ENCODE data around the gene HSPA1A. TPM values are rescaled to one million over a fixed set of nuclear protein-coding genes. Genes with fewer than 3 reads are reported as not detected.
"Not testable (repeated sequence)": the region's sequence is repeated elsewhere in the genome, so short reads cannot be mapped to it uniquely, and the experiment has no call there.

Gene HSPA1A
- polyA plus RNA-seq, 1 donor, result 72.3 TPM

DNA sequence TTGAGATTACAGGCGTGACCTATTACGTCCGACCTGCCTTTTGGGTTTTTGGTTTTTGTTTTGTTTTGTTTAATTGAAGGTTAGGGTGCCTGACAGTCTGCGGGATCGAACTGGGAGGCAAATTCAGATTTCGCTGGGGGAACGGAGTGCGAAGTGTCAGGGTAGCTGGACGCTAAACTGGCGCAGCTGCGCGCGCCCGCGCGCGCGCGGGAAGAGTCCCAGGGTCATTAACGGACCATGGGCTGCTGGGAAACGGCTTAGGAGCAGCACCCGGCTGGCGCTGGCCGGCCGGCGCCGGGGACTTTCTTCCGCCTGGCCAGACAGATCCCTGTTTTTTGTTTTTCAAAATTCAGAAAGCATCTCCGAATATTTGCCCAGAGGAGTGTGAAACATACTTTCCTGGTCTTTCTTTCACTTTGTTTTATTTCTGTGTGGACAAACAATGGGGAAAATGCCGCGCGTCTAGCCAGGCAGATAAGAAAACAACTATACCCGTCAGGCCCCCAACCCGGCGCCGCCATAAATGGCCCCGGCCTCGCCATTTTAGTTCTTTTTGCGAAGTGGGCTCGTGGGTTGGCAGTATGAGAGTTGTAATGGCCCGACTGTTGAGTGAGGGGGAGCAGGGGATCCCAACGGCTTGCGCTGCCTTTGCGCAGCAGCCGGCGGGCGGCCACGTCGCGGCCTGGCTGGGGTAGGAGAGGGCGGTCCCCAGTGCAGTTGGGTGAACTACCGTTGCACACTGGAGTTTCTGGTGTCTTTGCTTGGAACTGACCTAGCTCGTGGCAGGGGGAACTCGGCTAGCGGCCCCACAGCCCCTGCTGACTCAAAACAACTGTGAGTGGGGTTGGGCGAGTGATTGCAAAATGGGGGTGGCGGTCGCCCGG, 19.3 kb downstream of the HSPA1A start:
- peak; percentile 91 for DNase-seq

DNA sequence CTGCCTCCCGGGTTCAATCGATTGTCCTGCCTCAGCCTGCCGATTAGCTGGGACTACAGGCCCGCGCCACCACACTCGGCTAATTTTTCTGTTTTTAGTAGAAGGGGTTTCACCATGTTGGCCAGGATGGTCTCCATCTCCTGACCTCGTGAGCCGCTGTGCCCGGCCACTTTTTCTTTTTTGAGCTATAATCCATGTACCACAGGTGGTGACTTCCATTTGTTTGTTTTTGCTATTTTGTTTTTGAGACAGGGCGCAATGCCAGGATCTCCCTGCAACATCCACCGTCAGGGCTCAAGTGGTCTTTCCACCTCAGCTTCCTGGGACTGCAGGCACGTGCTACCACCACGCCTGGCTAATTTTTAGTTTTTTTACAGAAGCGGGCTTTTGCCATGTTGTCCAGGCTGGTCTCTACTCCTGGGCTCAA, 20.7 kb downstream of the HSPA1A start:
- DNase-seq, result no peak

DNA sequence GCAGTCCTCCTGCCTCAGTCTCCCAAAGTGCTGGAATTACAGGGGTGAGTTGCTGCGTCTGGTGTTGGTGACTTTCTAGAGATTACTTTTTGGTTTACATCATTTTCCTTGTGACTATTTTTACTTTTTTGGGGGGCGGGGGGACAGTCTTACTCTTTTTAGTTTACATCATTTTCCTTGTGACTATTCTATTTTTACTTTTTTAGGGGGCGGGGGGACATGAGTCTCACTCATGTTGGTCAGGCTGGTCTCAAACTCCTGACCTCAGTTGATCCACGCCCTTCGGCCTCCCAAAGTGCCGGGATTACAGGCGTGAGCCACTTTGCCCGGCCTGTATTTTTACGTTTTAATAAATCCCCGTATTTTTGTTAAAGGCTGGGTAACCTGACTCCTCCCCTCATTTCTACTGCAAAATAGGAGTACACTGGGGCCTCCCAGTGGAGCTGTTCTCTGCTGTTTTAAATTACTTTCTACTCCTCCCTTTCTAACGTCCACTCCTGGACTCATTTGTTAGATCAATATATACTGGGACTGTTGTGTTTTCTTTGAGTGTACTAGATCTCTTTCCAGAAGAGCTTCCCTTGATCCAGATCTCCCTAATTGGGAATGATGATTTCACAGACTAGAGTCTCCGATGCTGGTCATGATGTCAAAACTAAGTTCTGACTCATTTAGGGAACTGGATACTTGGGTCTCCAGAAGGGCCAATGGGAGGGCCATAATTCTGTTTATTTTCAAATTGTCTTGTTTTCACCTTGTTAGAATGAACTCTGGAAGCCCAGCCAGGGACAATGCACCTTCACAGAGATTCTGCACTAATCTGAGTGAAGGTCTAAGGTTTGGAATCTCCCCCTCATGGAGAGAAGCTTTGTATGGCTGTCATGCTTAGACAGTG, 21.4 kb downstream of the HSPA1A start:
- DNase-seq, result no peak

DNA sequence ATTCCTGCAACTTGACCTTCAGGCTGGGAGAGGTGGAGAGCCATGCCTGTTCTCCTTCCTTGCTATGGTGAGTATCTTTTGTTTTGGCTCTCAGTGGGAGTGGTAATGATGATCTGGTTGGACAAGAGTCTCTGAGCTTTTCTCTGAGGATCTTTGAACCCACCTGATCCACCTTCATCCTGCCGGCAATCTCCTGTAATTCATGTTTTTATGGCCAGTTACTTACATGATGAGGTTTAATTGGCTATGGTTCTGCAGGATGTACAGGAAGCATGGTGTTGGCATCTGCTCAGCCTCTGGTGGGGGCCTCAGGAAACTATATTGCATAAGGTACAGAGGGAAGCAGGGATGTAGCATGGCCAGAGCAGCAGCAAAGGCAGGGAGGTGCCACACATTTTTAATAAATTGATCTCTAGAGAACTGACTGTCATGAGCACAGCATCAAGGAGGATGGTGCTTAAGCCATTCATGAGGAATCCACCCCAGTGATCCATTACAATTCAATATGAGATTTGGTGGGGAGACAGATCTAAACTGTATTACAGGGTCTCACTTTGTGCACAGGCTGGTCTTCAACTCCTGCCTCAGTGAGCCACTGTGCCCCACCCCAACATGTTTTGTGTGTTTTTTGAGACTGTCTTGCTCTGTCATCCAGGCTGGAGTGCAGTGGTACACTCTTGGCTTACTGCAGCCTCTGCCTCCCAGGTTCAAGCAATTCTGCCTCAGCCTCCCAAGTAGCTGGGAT, 22.2 kb downstream of the HSPA1A start:
- DNase-seq, result no peak

DNA sequence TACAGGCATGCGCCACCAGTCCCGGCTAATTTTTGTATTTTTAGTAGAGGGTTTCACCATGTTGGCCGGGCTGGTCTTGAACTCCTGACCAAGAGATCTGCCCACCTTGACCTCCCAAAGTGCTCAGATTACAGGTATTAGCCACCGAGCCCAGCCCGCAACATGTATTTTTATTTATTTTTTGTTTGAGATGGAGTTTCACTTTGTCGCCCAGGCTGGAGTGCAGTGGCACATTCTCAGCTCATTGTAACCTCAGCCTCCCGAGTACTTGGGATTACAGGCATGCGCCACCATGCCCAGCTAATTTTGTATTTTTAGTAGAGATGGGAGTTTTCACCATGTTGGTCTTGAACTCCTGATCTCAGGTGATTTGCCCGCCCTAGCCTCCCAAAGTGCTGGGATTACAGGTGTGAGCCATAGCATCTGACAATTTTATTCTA, 22.8 kb downstream of the HSPA1A start:
- not testable (repeated sequence) for DNase-seq

DNA sequence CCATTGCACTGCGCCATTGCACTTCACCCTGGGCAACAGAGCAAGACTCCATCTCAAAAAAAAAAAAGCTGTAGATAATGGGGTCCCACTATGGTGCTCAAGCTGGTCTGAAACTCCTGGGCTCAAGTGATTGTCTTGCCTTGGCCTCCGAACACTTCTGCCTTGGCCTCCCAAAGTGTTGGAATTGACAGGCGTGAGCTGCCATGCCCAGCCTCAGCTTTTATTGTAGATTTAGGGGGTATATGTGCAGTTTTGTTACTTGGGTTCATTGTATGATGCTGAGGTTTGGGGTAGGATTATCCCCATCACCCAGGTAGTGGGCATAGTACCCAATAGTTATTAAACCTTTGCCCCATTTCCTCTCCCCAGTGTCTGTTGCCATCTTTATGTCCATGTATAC, 23.6 kb downstream of the HSPA1A start:
- DNase-seq, result no peak

DNA sequence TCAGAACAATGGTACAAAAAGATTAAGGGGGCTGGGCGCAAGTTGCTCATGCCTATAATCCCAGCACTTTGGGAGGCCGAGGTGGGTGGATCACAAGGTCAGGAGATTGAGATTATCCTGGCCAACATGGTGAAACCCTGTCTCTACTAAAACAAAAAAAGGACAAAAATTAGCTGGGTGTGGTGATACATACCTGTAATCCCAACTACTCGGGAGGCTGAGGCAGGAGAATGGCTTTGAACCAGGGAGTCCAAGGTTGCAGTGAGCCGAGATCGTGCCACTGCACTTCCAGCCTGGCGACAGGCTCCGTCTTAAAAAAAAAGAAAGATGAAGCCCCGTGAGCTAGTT, 24.4 kb downstream of the HSPA1A start:
- not testable (repeated sequence) for DNase-seq

DNA sequence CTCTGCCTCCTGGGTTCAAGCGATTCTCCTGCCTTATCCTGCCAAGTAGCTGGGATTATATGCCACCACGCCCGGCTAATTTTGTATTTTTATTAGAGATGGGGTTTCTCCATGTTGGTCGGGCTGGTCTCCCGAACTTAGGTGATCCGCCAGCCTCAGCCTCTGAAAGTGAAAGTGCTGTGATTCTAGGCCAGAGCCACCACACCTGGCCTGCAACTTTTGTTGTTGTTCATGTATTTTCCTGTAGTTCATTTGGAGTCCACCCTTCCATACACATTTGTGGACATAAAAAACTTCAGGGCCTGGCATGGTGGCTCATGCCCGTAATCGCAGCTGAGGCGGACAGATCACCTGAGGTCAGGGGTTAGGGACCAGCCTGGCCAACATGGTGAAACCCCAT, 26.7 kb downstream of the HSPA1A start:
- DNase-seq, result no peak

DNA sequence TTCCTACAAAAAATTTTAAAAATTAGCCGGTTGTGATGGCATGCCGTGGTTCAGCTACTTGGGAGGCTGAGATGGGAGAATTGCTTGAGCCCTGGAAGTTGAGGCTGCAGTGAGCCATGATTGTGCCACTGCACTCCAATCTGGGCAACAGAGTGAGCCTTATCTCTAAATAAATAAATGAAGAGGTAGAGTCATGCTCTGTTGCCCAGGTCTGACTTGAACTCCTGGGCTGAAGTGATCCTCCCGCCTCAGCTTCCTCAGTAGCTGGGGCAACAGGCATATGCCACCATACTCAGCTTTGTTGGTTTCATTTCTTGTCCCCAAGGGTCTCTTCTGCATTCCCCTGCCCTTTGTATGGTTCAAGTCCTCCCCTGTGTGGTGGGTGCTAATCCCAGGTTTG, 29.2 kb downstream of the HSPA1A start:
- DNase-seq, result no peak

DNA sequence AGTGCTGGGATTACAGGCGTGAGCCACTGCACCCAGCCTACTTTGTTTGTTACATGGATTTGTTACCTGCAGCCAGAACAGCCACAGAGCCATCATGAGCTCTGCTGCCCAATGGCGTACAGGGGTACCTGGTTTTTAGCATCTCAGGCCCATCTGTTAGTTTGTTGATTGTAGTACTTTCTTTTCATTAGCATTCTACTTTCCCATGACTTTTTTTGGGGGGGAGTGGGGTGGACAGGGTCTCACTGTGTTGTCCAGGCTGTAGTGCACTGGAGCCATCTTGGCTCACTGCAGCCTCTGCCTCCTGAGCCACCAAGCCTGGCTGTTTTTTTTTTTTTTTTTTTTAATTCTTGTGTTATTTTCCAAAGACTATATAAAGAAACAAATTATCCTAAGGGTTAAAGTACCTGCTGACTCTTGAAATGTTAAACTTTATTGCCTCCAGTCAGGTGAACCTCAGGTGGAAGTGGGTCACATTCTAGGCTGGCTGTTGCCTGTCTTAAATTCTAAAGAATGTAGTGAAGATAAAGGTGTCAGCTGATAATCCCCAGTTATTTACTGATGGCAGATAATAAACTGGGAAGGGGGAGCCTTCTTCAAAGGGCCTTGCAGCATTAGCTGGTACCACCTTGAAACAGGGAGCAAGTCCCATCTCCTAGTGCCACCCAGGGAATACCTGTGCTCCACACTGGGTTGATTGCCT, 32.1 kb downstream of the HSPA1A start:
- DNase-seq, result no peak

DNA sequence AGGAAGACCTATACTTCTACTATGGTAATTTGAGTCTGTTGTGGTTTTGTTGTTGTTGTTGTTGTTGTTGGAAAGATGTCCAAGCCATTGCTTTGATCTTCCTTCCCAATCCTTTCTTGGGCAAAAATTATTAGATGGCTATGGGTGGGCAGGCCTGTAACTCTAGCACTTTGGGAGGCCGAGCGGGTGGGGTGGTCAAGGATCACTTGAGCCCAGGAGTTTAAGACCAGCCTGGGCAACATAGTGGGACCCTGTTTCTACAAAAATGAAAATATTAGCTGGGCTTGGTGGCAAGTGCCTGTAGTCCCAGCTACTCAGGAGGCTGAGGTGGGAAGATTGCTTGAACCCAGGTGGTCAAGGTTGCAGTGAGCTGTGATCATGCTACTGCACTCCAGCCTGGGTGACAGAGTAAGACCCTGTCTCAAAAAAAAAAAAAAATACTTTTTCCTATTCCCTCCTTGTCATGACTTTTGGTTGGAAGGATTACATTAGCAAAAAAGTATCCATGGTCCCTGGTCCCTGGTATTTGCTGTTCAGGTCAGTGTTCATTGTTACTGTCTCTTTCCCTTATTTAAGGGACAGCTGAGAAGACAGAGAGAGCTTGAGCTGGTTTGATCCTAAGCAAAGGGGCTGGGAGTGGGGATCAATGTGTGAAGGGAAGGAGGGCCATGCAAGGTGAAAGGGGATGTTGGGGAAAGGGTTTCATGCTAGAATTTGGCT, 35.6 kb downstream of the HSPA1A start:
- no peak for DNase-seq

DNA sequence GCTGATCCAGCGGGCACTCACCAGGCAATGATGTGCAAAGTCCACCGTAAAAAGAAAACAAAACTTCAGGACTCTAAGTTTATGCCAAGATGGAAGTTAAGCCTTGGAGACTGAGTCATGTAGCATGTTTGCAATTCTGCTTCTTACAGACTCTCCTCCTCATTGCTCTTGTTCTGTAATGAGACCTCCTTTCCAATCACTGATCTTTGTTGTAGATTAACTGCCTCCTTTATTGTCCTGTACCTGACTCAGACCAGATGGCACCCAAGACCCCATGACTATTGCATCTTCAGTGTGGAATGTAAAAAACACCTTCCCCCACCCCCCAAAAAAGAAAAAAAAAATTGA, 36.1 kb downstream of the HSPA1A start:
- no peak for DNase-seq

DNA sequence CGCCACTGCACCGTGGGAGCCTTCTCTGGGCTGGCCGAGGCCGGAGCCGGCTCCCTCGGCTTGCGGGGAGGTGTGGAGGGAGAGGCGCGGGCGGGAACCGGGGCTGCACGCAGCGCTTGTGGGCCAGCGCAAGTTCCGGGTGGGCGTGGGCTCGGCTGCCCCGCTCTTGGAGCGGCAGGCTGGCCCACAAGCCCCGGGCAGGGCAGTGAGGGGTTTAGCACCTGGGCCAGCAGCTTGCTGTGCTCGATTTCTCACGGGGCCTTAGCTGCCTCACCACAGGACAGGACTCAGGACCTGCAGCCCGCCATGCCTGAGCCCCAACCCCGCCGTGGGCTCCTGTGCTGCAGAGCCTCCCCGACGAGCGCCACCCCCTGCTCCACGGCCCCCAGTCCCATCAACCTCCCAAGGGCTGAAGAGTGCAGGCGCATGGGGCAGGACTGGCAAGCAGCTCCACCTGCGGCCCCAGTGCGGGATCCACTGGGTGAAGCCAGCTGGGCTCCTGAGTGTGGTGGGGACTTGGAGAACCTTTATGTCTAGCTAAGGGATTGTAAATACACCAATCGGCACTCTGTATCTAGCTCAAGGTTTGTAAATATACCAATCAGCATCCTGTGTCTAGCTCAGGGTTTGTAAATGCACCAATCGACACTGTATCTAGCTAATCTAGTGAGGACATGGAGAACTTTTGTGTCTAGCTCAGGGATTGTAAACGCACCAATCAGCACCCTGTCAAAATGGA, 36.8 kb downstream of the HSPA1A start:
- DNase-seq, result not testable (repeated sequence)

DNA sequence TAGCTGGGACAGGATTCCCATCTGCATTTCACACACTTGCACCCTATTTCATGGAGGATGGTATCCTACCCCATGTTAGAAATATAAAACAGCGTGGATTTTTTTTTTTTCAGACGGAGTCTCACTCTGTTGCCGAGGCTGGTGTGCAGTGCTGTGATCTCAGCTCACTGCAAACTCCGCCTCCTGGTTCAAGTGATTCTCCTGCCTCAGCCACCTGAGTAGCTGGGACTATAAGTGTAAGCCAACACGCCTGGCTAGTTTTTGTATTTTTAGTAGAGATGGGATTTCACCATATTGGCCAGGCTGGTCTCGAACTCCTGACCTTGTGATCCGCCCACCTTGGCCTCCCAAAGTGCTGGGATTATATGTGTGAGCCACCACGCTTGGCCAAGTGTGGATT, 42.4 kb downstream of the HSPA1A start:
- not testable (repeated sequence) for DNase-seq

DNA sequence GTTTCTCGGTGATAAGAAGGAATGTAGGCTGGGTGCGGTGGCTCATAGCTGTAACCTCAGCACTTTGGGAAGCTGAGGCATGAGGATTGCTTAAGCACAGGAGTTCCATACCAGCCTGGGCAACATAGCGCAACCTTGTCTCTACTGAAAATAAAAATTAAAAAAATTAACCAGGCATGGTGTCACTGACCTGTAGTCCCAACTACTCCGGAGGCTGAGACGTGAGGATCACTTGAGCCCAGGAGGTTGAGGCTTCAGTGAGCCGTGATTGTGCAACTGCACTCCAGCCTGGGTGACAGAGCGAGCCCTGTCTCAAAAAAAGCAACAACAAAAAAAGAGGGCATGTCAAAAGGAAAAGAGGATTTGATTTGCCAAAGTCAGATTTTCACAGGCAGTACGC, 43.4 kb downstream of the HSPA1A start:
- DNase-seq, result no peak

DNA sequence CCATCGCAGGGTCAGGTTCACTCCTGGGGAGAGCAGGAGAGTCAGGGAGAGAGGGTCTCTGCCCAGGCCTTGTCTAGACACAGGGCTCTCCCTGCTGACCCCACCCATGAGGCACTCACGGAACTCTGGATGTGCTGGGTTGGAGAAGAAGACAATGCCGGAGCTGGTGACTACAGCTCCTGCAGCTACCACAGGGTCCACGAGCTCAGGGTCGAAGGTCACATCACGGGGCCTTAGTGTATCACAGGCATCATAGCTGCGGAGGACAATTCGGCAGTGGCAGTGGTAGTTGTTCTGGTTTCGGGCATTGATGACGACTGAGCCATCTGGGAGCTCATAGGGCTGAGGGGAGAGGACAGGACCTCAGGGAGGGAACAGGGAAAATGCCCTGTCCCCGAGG, 44.6 kb downstream of the HSPA1A start:
- no peak for DNase-seq

DNA sequence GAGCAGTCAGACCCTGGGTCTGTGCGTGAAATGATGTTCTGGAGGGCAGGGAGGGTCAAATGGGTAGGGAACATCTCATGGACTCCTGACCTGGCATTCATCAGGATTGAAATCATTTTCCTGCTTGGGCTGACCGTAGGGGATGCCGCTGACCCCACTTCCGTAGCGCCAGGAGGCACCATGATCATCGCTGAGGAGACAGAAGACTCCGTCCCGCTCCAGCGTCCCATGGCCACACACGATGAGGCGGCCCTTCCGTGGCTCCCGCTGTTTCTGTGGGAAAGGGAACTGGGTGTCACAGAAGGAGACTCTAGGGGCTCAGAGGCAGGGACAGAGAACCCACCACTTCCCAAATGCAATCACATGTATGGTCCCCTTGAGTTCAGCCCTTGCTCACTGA, 45.0 kb downstream of the HSPA1A start:
- no peak for DNase-seq

DNA sequence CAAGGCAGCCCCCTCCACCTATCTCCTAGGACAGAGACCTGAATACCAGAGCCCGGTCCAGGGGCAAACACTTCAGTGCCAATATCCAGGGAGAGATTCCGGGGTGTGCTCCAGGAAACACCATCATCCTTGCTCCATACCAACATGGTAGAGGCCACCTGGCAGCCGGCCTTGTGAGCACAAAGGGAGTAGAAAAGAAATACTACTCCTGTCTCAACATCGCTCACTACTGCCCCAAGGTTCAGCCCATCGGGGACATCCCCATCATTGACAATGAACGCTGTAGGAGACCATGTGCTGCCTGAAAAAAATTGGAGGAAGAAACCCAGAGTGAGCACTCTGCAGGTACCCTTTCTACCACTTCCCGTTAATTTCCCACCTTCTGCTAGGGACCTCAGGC, 45.8 kb downstream of the HSPA1A start:
- DNase-seq, result no peak

DNA sequence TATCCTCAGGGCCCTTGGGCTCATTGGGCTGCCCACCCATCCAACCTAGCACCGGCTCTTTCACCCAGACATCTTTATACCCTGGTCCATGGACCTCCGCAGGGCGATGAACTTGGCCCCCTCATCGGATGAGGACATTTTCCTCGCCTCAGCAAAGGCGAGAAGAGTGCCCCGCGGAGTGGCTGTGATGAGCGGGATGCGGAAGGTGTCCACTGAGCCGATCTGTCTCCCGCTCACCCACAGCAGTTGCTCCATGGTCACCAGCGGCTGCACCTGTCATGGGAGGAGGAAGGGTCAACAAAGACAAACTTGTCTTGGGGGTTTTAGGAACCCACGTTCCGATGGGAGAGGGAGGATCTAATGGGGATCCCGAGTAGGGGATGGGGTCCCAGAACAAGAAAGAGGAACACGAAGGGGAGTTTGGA, 46.6 kb downstream of the HSPA1A start:
- DNase-seq, result no peak

Data from left kidney (tissue), 2 donors.